22Rv1 (cell line): ENCODE results near the gene CROCC2.

Source experiments
- ZFX ChIP-seq: fragments of 450-650 bp; IDR thresholded peaks from 2 replicates; pipeline ENCODE4 v1.6.1; 2017; ENCODE audit warnings: antibody characterized with exemption, borderline replicate concordance
- TF ChIP-seq, protein P1 (sequence below): fragments of 450-650 bp; IDR thresholded peaks from 2 replicates; pipeline ENCODE4 v1.5.1; 2017; ENCODE audit warnings: mild to moderate bottlenecking

DNA sequence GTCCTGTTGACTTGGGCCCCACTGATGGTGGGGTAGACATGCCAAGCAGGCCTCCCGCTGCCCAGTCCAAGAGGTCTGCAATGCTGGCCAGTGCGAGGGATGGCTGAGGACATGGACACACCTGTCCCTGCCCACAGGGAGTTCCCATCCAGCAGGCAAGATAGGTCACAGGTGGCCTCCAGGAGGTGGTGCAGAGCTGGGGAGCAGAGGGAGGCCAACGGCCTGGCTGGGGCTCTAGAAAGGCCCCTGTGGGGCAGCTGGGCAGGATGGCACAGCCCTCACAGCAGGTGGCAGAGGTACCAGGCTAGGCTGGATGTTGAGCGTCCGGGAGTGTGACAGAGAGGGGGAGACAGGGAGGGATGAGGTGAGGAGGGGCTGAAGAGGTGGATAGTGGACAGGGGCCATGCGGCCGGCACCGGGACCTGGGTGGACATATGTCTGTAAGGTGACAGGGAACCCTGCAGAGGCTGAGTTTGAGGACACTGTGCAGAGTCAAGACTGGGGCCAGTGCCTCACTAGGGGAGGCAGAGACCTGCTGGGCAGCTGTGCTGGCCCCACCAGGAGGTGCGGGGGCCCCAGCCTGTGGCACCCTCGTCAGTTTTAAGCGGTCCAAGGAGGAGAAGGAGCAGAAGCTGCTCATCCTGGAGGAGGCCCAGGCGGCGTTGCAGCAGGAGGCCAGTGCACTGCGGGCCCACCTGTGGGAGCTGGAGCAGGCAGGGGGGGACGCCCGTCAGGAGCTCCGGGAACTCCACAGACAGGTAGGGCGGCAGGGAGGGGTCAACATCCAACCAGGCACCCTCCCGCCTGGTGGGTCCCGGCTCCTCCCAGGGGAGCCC lies 58.0 kb downstream of the CROCC2 start:
- TF ChIP-seq, protein P1, sequence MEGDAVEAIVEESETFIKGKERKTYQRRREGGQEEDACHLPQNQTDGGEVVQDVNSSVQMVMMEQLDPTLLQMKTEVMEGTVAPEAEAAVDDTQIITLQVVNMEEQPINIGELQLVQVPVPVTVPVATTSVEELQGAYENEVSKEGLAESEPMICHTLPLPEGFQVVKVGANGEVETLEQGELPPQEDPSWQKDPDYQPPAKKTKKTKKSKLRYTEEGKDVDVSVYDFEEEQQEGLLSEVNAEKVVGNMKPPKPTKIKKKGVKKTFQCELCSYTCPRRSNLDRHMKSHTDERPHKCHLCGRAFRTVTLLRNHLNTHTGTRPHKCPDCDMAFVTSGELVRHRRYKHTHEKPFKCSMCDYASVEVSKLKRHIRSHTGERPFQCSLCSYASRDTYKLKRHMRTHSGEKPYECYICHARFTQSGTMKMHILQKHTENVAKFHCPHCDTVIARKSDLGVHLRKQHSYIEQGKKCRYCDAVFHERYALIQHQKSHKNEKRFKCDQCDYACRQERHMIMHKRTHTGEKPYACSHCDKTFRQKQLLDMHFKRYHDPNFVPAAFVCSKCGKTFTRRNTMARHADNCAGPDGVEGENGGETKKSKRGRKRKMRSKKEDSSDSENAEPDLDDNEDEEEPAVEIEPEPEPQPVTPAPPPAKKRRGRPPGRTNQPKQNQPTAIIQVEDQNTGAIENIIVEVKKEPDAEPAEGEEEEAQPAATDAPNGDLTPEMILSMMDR: no peak
- no peak for TF ChIP-seq ZFX
